ENCODE results near the gene TANK. TPM values are rescaled to one million over a fixed set of nuclear protein-coding genes. Genes with fewer than 3 reads are reported as not detected.

TANK gene
- total and polyA plus RNA-seq, 2 of the 8 experiments (the other 6 are each of a cell fraction or from before 2014, with no cell fraction given) = 7.0 to 26.1 TPM

GRCh38 chr2:161118722-161119121 is 41.5 kb upstream of the TANK start:
- CTCF ChIA-PET (ENCODE audit: partially characterized antibody) = interaction anchor here (0.6 to 1.0 kb wide), 4 partner anchors 15 to 327 kb away, joined by 3 to 7 read pairs (median 3); no protein-coding TSS in a partner anchor
- H2AFZ ChIP-seq (ENCODE audit: low read length) = no peak overlapping the region
- no peak for TF ChIP-seq GABPA (IDR thresholded peaks at IDR 0.05; ENCODE audit: borderline replicate concordance, insufficient read depth, low read length)
- no peak for TF ChIP-seq USF2 (IDR thresholded peaks at IDR 0.05; ENCODE audit: low read length)
- TF ChIP-seq SIN3A (conservative IDR thresholded peaks at IDR 0.05 in 1 of 2, IDR thresholded peaks at IDR 0.05 in 1 of 2; ENCODE audit: low read depth in 1 of 2, low read length in 2 of 2) = no peak
- no peak for TF ChIP-seq ASH2L (IDR thresholded peaks at IDR 0.05; ENCODE audit: low read length)
- no peak for TF ChIP-seq GTF2F1 (IDR thresholded peaks at IDR 0.05; ENCODE audit: borderline replicate concordance, low read depth, low read length)
- no peak for TF ChIP-seq JUN (IDR thresholded peaks at IDR 0.05; ENCODE audit: low read depth, low read length)
- no peak for TF ChIP-seq CBX8 (IDR thresholded peaks at IDR 0.05; ENCODE audit: borderline replicate concordance, low read depth, low read length)
- no peak for TF ChIP-seq SIRT6 (IDR thresholded peaks at IDR 0.05; ENCODE audit: low read length)
- TF ChIP-seq POLR2AphosphoS5 (IDR thresholded peaks at IDR 0.05; ENCODE audit: low read depth, low read length) = no peak
- no peak for TF ChIP-seq MAX (IDR thresholded peaks at IDR 0.05)
- no peak for TF ChIP-seq JUND (IDR thresholded peaks at IDR 0.05; ENCODE audit: low read length)
- TF ChIP-seq BCL11A (IDR thresholded peaks at IDR 0.05; ENCODE audit: low read depth in 2 of 2, low read length in 2 of 2) = no peak
- TF ChIP-seq TCF12 (IDR thresholded peaks at IDR 0.05; ENCODE audit: low read depth, low read length) = no peak
- TF ChIP-seq ZNF274 (IDR thresholded peaks at IDR 0.05; ENCODE audit: borderline replicate concordance, extremely low read depth, low read length) = no peak
- TF ChIP-seq SUZ12 (IDR thresholded peaks at IDR 0.05; ENCODE audit: low read length) = no peak

More at GRCh38 chr2:161118722-161119121, 41.5 kb upstream of the TANK start:
- no peak overlapping the region for H2AK5ac ChIP-seq (ENCODE audit: low read depth, low read length)
- no peaks in the 10 kb centered on the region for H3K36me3 ChIP-seq (ENCODE audit: control insufficient read depth in 2 of 4, insufficient read depth in 4 of 4, low read length in 3 of 4)
- no peaks in the 10 kb centered on the region for H3K79me1 ChIP-seq (ENCODE audit: low read depth, low read length)
- H3K27ac ChIP-seq (ENCODE audit: low read depth, low read length) = no peak overlapping the region
- H3K9me3 ChIP-seq (ENCODE audit: insufficient read depth in 2 of 2, low read depth in 1 of 2, low read length in 1 of 2) = no peaks in the 10 kb centered on the region
- H4K8ac ChIP-seq (ENCODE audit: extremely low read depth, insufficient read depth, low read length) = no peak overlapping the region
- no peaks in the 10 kb centered on the region for H3K23me2 ChIP-seq (ENCODE audit: low read depth, low read length)
- no peaks in the 10 kb centered on the region for H3K79me2 ChIP-seq (ENCODE audit: control insufficient read depth in 1 of 2, insufficient read depth in 2 of 2, low read length in 2 of 2)
- no peak overlapping the region for H3K4me2 ChIP-seq (ENCODE audit: insufficient read depth in 1 of 2, low read depth in 2 of 2, low read length in 2 of 2)
- POLR2A ChIA-PET (ENCODE audit: partially characterized antibody) = interaction anchor here (0.6 kb wide), 1 partner anchor 123 kb away, joined by 4 read pairs; no protein-coding TSS in a partner anchor
- H3K23ac ChIP-seq (ENCODE audit: insufficient read length) = no peak overlapping the region
- no peaks in the 10 kb centered on the region for H3K27me3 ChIP-seq (replicated peaks in 1 of 4; ENCODE audit: control insufficient read depth in 3 of 4, extremely low read depth in 1 of 4, insufficient read depth in 3 of 4, low read length in 3 of 4)
- no peak overlapping the region for H2BK5ac ChIP-seq (ENCODE audit: low read depth, low read length)
- peaks cover 0 to 7% (median 1%) of the 10 kb centered on the region in 4 experiments; a peak in 3 of 7 replicates for H3K4me1 ChIP-seq (replicated peaks in 1 of 4; ENCODE audit: control insufficient read depth in 3 of 4, insufficient read depth in 4 of 4, low read length in 3 of 4)
- H2BK15ac ChIP-seq (ENCODE audit: low read length) = no peak overlapping the region
- DNase-seq (ENCODE audit: low read depth in 1 of 2, low spot score in 2 of 2) (no peak), FAIRE-seq (no peak)
- no peak overlapping the region for H2BK12ac ChIP-seq (ENCODE audit: low read depth, low read length)
- no peak overlapping the region for H3K9ac ChIP-seq (replicated peaks in 1 of 4; ENCODE audit: extremely low read depth in 1 of 4, low read depth in 3 of 4, low read length in 3 of 4)
- no peak overlapping the region for H3K14ac ChIP-seq (ENCODE audit: insufficient read length)
- no peak overlapping the region for H3K18ac ChIP-seq (ENCODE audit: extremely low read depth, low read length)
- no peak overlapping the region for H2BK120ac ChIP-seq (replicated peaks; ENCODE audit: low read depth, low read length)
- H3K4me3 ChIP-seq (ENCODE audit: extremely low read depth in 1 of 4, insufficient read depth in 2 of 4, low read depth in 3 of 4, low read length in 4 of 4) = no peak overlapping the region
- no peak overlapping the region for H3K4ac ChIP-seq (replicated peaks; ENCODE audit: insufficient read length, low read depth, low read length)
- H4K91ac ChIP-seq (replicated peaks; ENCODE audit: insufficient read length, low read length) = no peak overlapping the region
- H3K56ac ChIP-seq (replicated peaks; ENCODE audit: insufficient read length, low read depth, low read length) = no peak overlapping the region
- no peak overlapping the region for H4K5ac ChIP-seq (ENCODE audit: insufficient read length, low read depth, low read length)
- no peaks in the 10 kb centered on the region for H4K20me1 ChIP-seq (replicated peaks in 1 of 2; ENCODE audit: control insufficient read depth in 1 of 2, insufficient read depth in 2 of 2, low read length in 2 of 2)
- H2BK20ac ChIP-seq (ENCODE audit: low read length) = no peak overlapping the region

All from H1 (cell line).